Neuronal stem cell (in vitro differentiated cells): Measurements from ENCODE around the gene GRHPR.

Experiments
- DNase-seq: peaks from one replicate; pipeline ENCODE4 v3.0.0-alpha.2; 2013; ENCODE audit warnings: low spot score
- H2AFZ ChIP-seq: one replicate; pipeline ENCODE4 v1.6.1; 2013; ENCODE audit warnings: mild to moderate bottlenecking, low read length, inconsistent platforms
- H2AK5ac ChIP-seq: 2 replicates; pipeline ENCODE4 v1.6.1; 2013; ENCODE audit warnings: low read depth, mild to moderate bottlenecking, inconsistent platforms, low read length, moderate library complexity, mixed read lengths
- H2BK120ac ChIP-seq: 2 replicates; pipeline ENCODE4 v1.6.1; 2013; ENCODE audit warnings: low read depth, mild to moderate bottlenecking, inconsistent platforms, low read length, moderate library complexity, mixed read lengths
- H2BK12ac ChIP-seq: one replicate; pipeline ENCODE4 v1.6.1; 2013; ENCODE audit warnings: low read length, inconsistent platforms
- H2BK15ac ChIP-seq: 2 replicates; pipeline ENCODE4 v1.6.1; 2013; ENCODE audit warnings: mild to moderate bottlenecking, low read length, inconsistent platforms, mixed read lengths
- H2BK5ac ChIP-seq: one replicate; pipeline ENCODE4 v1.6.1; 2013; ENCODE audit warnings: inconsistent platforms, mild to moderate bottlenecking, low read length, moderate library complexity
- H3K14ac ChIP-seq: one replicate; pipeline ENCODE4 v1.6.1; 2013; ENCODE audit warnings: low read length, inconsistent platforms
- H3K18ac ChIP-seq: 2 replicates; pipeline ENCODE4 v1.6.1; 2013; ENCODE audit warnings: low read length, inconsistent platforms
- H3K23ac ChIP-seq: 2 replicates; pipeline ENCODE4 v1.6.1; 2013; ENCODE audit warnings: low read depth, mild to moderate bottlenecking, mixed read lengths, low read length, inconsistent platforms; ENCODE audit not compliant: poor library complexity
- H3K27ac ChIP-seq: replicated peaks from 3 replicates; pipeline ENCODE4 v1.5.1; 2013; ENCODE audit warnings: low read length, inconsistent platforms
- H3K27me3 ChIP-seq, 3 experiments: 2 replicates each; pipeline ENCODE4 v1.6.1; 2013; ENCODE audit warnings: low read length in 3 of 3, mild to moderate bottlenecking in 2 of 3, inconsistent platforms in 1 of 3, low read depth in 1 of 3, mixed read lengths in 1 of 3, moderate library complexity in 1 of 3; ENCODE audit not compliant: control insufficient read depth in 3 of 3, insufficient read depth in 3 of 3
- H3K36me3 ChIP-seq, 2 donors: replicated peaks in 1 of 2; 2 replicates each; pipeline ENCODE4 v1.6.1; 2013; ENCODE audit warnings: low read length in 2 of 2; ENCODE audit not compliant: control insufficient read depth in 2 of 2, insufficient read depth in 2 of 2
- H3K4ac ChIP-seq: 2 replicates; pipeline ENCODE4 v1.6.1; 2013; ENCODE audit warnings: inconsistent platforms, mild to moderate bottlenecking, low read length, moderate library complexity
- H3K4me1 ChIP-seq, 2 donors: 1 replicate in 1 of 2; 2 replicates in 1 of 2; pipeline ENCODE4 v1.6.1; 2013; ENCODE audit warnings: low read length in 2 of 2, low read depth in 1 of 2; ENCODE audit not compliant: control insufficient read depth in 2 of 2, insufficient read depth in 1 of 2
- H3K4me2 ChIP-seq: one replicate; pipeline ENCODE4 v1.6.1; 2013; ENCODE audit warnings: mild to moderate bottlenecking, low read length, inconsistent platforms; ENCODE audit not compliant: insufficient read depth, poor library complexity, severe bottlenecking
- H3K4me3 ChIP-seq, 2 donors: 2 replicates each; pipeline ENCODE4 v1.5.1; 2013; ENCODE audit warnings: low read length in 2 of 2, mild to moderate bottlenecking in 2 of 2, inconsistent platforms in 1 of 2, moderate library complexity in 1 of 2
- H3K79me1 ChIP-seq: one replicate; pipeline ENCODE4 v1.6.1; 2013; ENCODE audit warnings: low read depth, mild to moderate bottlenecking, inconsistent platforms, low read length, moderate library complexity
- H3K9ac ChIP-seq: one replicate; pipeline ENCODE4 v1.6.1; 2013; ENCODE audit warnings: mild to moderate bottlenecking, low read depth, low read length, inconsistent platforms; ENCODE audit not compliant: poor library complexity
- H3K9me3 ChIP-seq, 2 donors: replicated peaks in 1 of 2; 2 replicates each; pipeline versions ENCODE3 to v1.6.1; 2013; ENCODE audit warnings: low read length in 2 of 2, mild to moderate bottlenecking in 2 of 2, inconsistent platforms in 1 of 2, low read depth in 1 of 2, mixed read lengths in 1 of 2, moderate library complexity in 1 of 2; ENCODE audit not compliant: control insufficient read depth in 2 of 2, insufficient read depth in 1 of 2
- H4K8ac ChIP-seq: one replicate; pipeline ENCODE4 v1.6.1; 2013; ENCODE audit warnings: low read depth, mild to moderate bottlenecking, inconsistent platforms, low read length, moderate library complexity
- H4K91ac ChIP-seq: one replicate; pipeline ENCODE4 v1.6.1; 2013; ENCODE audit warnings: low read length, low read depth, mild to moderate bottlenecking, inconsistent platforms; ENCODE audit not compliant: poor library complexity
- WGBS, 2 donors: extraction: QIAGEN DNeasy Blood & Tissue Kit; methylation state at CpG; one replicate each; pipeline ENCODE4 v1.1.7; 2013; ENCODE audit warnings: missing lambda C conversion rate in 2 of 2, mixed read lengths in 1 of 2; ENCODE audit not compliant: insufficient read length in 2 of 2, insufficient replicate concordance in 1 of 2; ENCODE audit errors: extremely low coverage in 2 of 2; 5-methylcytosine and 5-hydroxymethylcytosine counted together

The GRHPR gene

DNA sequence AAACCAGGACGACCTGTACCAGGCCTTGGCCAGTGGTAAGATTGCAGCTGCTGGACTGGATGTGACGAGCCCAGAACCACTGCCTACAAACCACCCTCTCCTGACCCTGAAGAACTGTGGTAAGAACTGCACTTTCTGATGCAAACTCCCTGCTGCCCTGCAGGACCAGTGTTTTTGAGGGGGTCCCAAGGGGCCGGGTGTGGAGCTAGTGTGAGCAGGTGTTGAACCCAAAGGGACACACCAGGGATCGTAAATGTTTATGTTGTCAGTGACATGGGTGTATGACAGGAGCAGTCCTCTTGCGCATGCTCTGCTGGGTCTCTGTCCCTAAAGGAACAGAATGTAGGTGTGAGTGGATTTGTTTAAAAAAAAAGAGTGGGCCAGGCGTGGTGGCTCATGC is 9.5 kb downstream of the GRHPR start:
- Histone ChIP-seq H3K79me1 (peaks cover 5% of the 10 kb centered on the region), H3K36me3 (peaks cover 34 to 85% of the 10 kb centered on the region in 2 donors)

DNA sequence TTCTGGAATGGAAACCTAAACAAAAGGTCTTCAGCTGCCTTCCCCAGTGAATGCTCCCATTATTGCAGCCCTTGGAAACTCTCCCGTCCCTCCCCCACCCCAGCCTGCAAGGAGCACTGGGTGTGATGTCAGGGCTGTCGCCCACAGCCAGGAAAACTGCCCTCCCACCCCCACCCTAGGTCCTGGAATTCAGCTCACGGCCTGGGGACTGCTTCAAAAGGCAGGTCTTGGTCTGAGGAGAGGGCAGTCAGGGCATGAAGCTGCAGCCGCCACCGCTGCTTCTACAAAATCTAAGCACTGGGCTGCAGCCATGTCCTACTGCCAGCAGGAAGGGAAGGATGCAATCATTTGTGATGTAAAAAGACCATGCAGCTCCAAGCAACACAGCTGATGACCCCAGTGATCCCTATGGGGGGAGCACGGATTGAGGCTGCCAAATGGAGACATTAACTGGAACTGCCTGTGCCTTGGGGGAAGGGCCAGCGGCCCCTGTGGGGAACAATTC is 11.4 kb downstream of the GRHPR start:
- WGBS, 2 donors, result no CpG with 5 or more reads among the region's 7 CpGs
- Histone ChIP-seq H3K4ac (no peak overlapping the region), H3K4me2 (peak overlapping the region; percentile 36), H3K14ac (no peak overlapping the region), H4K8ac (no peak overlapping the region), H3K23ac (no peak overlapping the region), H2BK5ac (no peak overlapping the region), H3K9me3 (no peaks in the 10 kb centered on the region), H3K27me3 (no peaks in the 10 kb centered on the region), H3K4me1 (peaks cover 33 to 42% of the 10 kb centered on the region in 2 donors), H2BK12ac (no peak overlapping the region), H3K36me3 (peaks cover 40 to 85% of the 10 kb centered on the region in 2 donors), H3K9ac (no peak overlapping the region), H3K27ac (peak overlapping the region; percentile 94), H3K79me1 (peaks cover 5% of the 10 kb centered on the region), H3K18ac (peak overlapping the region; percentile 76), H2AFZ (peak overlapping the region; percentile 30), H2AK5ac (no peak overlapping the region), H2BK120ac (no peak overlapping the region), H4K91ac (no peak overlapping the region), H3K4me3 (no peak overlapping the region), H2BK15ac (no peak overlapping the region)
- DNase-seq, result peak; percentile 64

More for the DNA sequence above, 9.5 kb downstream of the GRHPR start:
- H4K8ac ChIP-seq, result no peak overlapping the region
- H3K14ac ChIP-seq, result no peak overlapping the region
- no peak for DNase-seq
- H2BK120ac ChIP-seq, result no peak overlapping the region
- no peak overlapping the region for H2AK5ac ChIP-seq
- H3K4me3 ChIP-seq, result no peak overlapping the region
- no peak overlapping the region for H3K4ac ChIP-seq
- no peak overlapping the region for H3K9ac ChIP-seq
- no peak overlapping the region for H3K27ac ChIP-seq
- no peak overlapping the region for H3K23ac ChIP-seq
- no peak overlapping the region for H3K4me2 ChIP-seq
- no peak overlapping the region for H3K18ac ChIP-seq
- no peak overlapping the region for H2BK15ac ChIP-seq
- no peak overlapping the region for H2BK12ac ChIP-seq
- H3K4me1 ChIP-seq, result peaks cover 33 to 42% of the 10 kb centered on the region in 2 donors
- WGBS, 2 donors, result no CpG with 5 or more reads among the region's 6 CpGs
- H3K9me3 ChIP-seq, result no peaks in the 10 kb centered on the region
- no peak overlapping the region for H4K91ac ChIP-seq
- no peaks in the 10 kb centered on the region for H3K27me3 ChIP-seq
- no peak overlapping the region for H2BK5ac ChIP-seq
- no peak overlapping the region for H2AFZ ChIP-seq

DNA sequence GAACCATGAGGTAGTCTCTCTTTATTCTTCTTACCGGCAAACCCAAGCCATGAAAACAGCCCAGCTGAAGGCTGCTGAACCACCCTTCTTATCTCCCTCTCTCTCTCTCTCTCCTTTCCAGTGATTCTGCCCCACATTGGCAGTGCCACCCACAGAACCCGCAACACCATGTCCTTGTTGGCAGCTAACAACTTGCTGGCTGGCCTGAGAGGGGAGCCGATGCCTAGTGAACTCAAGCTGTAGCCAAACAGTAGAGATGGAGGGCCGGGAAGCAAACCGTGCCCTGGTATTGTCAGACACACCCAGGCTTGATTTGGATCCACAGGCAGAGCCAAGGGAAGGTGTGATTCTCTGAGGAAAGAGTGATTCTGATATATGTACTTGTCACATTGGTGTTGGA is 14.0 kb downstream of the GRHPR start:
- DNase-seq, result no peak
- Histone ChIP-seq H3K14ac (no peak overlapping the region), H3K4me3 (no peak overlapping the region), H2AK5ac (no peak overlapping the region), H3K4me2 (no peak overlapping the region), H3K79me1 (peaks cover 3% of the 10 kb centered on the region), H2BK5ac (no peak overlapping the region), H3K9ac (no peak overlapping the region), H2BK120ac (no peak overlapping the region), H3K9me3 (no peaks in the 10 kb centered on the region), H3K4me1 (peaks cover 16 to 30% of the 10 kb centered on the region in 2 donors), H3K23ac (no peak overlapping the region), H3K18ac (no peak overlapping the region), H4K91ac (no peak overlapping the region), H2BK15ac (no peak overlapping the region), H2AFZ (no peak overlapping the region), H3K27ac (no peak overlapping the region), H2BK12ac (no peak overlapping the region), H3K4ac (no peak overlapping the region), H4K8ac (no peak overlapping the region), H3K36me3 (peaks cover 49 to 85% of the 10 kb centered on the region in 2 donors), H3K27me3 (no peaks in the 10 kb centered on the region)
- no CpG with 5 or more reads among the region's 5 CpGs for WGBS, 2 donors

DNA sequence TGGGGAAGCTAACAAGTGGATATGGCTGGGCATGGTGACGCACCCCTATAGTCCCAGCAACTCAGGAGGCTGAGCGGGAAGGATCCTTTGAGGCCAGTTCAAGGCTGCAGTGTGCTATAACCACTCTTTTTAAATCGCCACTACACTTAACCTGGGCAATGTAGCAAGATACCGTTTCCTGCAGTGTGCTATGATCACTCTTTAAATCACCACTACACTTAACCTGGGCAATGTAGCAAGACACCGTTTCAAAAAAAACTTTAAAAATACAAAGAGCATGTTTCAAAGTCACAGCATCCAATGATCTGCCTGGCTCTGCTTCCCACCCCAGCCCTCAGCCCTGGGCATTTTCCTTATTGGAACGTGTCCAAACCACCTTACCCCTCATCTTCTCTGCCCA is 14.5 kb downstream of the GRHPR start:
- Histone ChIP-seq H3K18ac (no peak overlapping the region), H2BK12ac (no peak overlapping the region), H3K14ac (no peak overlapping the region), H3K4me2 (no peak overlapping the region), H3K27ac (no peak overlapping the region), H3K4me3 (no peak overlapping the region), H3K9me3 (no peaks in the 10 kb centered on the region), H2AFZ (no peak overlapping the region), H3K4ac (no peak overlapping the region), H2BK120ac (no peak overlapping the region), H3K27me3 (no peaks in the 10 kb centered on the region), H2BK15ac (no peak overlapping the region), H4K8ac (no peak overlapping the region), H3K23ac (no peak overlapping the region), H3K79me1 (peaks cover 4% of the 10 kb centered on the region), H2BK5ac (no peak overlapping the region), H3K36me3 (peaks cover 50 to 85% of the 10 kb centered on the region in 2 donors), H4K91ac (no peak overlapping the region), H3K4me1 (peaks cover 16 to 30% of the 10 kb centered on the region in 2 donors), H3K9ac (no peak overlapping the region), H2AK5ac (no peak overlapping the region)
- WGBS, 2 donors, result no CpG with 5 or more reads among the region's 6 CpGs
- no peak for DNase-seq
